Neural cell (in vitro differentiated cells): ENCODE data around the gene STK38L.

Source experiments
- EP300 ChIP-seq: fragments of 450-650 bp; conservative IDR thresholded peaks from 2 replicates; pipeline ENCODE4 v1.6.1; 2014; ENCODE audit warnings: antibody characterized with exemption, mild to moderate bottlenecking, moderate library complexity; ENCODE audit not compliant: poor library complexity, severe bottlenecking
- EZH2 ChIP-seq: fragments of 200-600, 300-800 bp; shearing (Covaris generic), sonication (generic); IDR thresholded peaks from 2 replicates; pipeline ENCODE4 v1.6.1; 2014; ENCODE audit warnings: antibody characterized with exemption, low read length, borderline replicate concordance, mild to moderate bottlenecking; ENCODE audit not compliant: insufficient read depth, poor library complexity, severe bottlenecking
- MXI1 ChIP-seq: fragments of 450-650 bp; conservative IDR thresholded peaks from 2 replicates; pipeline ENCODE4 v1.6.1; 2014; ENCODE audit warnings: antibody characterized with exemption, mild to moderate bottlenecking; ENCODE audit not compliant: poor library complexity, severe bottlenecking
- POLR2AphosphoS5 ChIP-seq: IDR thresholded peaks from 2 replicates; pipeline ENCODE4 v1.6.1; 2012
- RAD21 ChIP-seq: fragments of 450-650 bp; conservative IDR thresholded peaks from 2 replicates; pipeline ENCODE4 v1.6.1; 2014; ENCODE audit warnings: antibody characterized with exemption, mild to moderate bottlenecking, moderate library complexity
- TAF1 ChIP-seq: IDR thresholded peaks from 2 replicates; pipeline ENCODE4 v1.6.1; 2012; ENCODE audit warnings: low read depth
- TF ChIP-seq, protein P1 (sequence below): IDR thresholded peaks from 2 replicates; pipeline ENCODE4 v1.6.1; 2012; ENCODE audit warnings: borderline replicate concordance
- TF ChIP-seq, protein P2 (sequence below): fragments of 450-650 bp; IDR thresholded peaks from 2 replicates; pipeline ENCODE4 v1.5.1; 2014; ENCODE audit warnings: antibody characterized with exemption, mild to moderate bottlenecking, moderate library complexity; ENCODE audit not compliant: poor library complexity, severe bottlenecking

DNA sequence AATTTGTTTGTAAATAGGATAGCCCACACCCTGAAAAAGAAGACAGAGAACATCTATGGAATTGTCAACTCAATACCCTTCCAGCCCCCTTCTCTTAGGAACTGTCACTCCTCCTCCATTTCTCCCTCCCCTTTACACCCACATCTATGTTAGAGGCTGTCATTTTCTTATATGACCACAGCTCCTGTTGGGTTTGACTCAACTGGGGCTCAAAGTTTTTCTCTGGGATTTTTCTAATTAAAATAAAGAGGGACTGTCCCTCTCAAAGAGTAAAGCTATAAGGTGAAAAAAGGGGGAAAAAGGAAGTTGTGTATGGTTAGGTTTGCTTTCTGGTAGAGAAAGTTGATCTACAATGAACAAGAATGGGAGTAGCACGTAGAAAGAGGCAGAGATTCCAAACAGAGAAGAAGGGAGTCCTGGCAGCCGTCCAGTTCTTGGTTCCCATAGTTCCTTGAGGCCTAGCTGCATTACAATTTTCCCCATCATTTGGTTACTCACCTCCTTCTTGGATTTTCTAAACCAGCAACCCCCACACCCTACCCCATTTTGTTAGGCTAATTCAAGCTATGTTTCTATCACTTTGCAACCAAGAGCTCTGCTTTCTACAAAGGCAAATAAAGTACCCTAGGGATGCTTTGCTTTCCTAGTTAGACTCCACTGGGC, 44.3 kb upstream of the STK38L start:
- TF ChIP-seq, protein P1, sequence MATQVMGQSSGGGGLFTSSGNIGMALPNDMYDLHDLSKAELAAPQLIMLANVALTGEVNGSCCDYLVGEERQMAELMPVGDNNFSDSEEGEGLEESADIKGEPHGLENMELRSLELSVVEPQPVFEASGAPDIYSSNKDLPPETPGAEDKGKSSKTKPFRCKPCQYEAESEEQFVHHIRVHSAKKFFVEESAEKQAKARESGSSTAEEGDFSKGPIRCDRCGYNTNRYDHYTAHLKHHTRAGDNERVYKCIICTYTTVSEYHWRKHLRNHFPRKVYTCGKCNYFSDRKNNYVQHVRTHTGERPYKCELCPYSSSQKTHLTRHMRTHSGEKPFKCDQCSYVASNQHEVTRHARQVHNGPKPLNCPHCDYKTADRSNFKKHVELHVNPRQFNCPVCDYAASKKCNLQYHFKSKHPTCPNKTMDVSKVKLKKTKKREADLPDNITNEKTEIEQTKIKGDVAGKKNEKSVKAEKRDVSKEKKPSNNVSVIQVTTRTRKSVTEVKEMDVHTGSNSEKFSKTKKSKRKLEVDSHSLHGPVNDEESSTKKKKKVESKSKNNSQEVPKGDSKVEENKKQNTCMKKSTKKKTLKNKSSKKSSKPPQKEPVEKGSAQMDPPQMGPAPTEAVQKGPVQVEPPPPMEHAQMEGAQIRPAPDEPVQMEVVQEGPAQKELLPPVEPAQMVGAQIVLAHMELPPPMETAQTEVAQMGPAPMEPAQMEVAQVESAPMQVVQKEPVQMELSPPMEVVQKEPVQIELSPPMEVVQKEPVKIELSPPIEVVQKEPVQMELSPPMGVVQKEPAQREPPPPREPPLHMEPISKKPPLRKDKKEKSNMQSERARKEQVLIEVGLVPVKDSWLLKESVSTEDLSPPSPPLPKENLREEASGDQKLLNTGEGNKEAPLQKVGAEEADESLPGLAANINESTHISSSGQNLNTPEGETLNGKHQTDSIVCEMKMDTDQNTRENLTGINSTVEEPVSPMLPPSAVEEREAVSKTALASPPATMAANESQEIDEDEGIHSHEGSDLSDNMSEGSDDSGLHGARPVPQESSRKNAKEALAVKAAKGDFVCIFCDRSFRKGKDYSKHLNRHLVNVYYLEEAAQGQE, result no peak
- TF ChIP-seq, protein P2, sequence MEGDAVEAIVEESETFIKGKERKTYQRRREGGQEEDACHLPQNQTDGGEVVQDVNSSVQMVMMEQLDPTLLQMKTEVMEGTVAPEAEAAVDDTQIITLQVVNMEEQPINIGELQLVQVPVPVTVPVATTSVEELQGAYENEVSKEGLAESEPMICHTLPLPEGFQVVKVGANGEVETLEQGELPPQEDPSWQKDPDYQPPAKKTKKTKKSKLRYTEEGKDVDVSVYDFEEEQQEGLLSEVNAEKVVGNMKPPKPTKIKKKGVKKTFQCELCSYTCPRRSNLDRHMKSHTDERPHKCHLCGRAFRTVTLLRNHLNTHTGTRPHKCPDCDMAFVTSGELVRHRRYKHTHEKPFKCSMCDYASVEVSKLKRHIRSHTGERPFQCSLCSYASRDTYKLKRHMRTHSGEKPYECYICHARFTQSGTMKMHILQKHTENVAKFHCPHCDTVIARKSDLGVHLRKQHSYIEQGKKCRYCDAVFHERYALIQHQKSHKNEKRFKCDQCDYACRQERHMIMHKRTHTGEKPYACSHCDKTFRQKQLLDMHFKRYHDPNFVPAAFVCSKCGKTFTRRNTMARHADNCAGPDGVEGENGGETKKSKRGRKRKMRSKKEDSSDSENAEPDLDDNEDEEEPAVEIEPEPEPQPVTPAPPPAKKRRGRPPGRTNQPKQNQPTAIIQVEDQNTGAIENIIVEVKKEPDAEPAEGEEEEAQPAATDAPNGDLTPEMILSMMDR, result no peak
- TF ChIP-seq TAF1, result no peak
- TF ChIP-seq EP300, result no peak
- no peak for TF ChIP-seq POLR2AphosphoS5
- TF ChIP-seq EZH2, result no peak
- no peak for TF ChIP-seq RAD21
- TF ChIP-seq MXI1, result no peak
